GM12874 (cell line): ENCODE results near the gene CTCF.

ENCODE experiments used
- CTCF ChIP-seq: IDR thresholded peaks from 2 replicates; pipeline ENCODE4 v1.5.1; 2011; ENCODE audit warnings: low read depth, mild to moderate bottlenecking, control low read depth, low read length, moderate library complexity; ENCODE audit not compliant: insufficient read depth

Gene CTCF

DNA sequence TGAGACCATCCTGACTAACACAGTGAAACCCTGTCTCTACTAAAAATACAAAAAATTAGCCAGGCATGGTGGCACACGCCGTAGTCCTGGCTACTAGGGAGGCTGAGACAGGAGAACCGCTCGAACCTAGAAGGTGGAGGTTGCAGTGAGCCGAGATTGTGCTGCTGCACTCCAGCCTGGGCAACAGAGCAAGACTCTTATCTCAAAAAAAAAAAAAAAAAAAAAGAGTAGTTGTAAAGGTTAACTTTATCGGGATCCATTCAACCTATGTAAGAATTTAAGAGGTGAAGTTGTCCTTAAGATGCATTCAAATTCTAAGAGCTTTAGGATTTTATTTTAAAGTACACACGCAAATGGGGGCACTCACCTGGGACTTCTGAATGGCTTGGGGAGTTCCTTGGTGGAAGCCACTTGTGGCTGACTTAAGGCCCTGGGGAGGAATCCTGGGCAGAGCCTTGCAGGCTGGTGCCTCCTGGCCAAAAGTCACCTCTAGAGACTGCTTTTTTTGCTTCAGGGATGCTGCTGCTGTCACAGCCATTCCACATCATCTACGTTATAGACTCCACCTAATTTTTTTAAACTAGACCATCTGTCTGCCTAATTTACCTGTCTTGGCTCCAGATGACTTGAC is 3.3 kb downstream of the CTCF start:
- no peak for TF ChIP-seq CTCF

GRCh38 chr16:67571464-67571863 is 9.1 kb downstream of the CTCF start:
- no peak for TF ChIP-seq CTCF

DNA sequence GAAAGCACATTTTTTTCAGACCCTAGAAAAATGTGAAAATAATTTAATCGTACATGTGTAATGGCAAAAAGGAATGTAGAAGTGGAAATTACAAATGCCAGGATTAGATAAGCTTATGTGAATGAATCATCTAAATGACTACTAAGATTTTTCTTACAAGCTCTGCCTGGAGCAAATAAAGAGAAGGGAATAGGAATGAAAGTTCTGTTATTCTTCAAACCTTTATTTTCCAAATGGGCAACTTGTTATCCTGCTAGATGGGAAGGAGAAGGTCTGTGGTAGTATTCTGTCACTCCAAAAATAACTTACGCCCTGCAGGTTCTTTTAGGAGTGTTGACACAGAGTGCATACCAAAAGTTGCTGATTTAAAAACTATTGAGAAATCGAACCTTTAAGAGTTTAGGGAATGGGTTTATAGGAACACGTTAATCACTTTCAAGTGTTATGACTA is 9.7 kb downstream of the CTCF start:
- TF ChIP-seq CTCF: no peak

GRCh38 chr16:67579686-67580085 is 17.4 kb downstream of the CTCF start:
- TF ChIP-seq CTCF: no peak

GRCh38 chr16:67580202-67580601 is 17.9 kb downstream of the CTCF start:
- TF ChIP-seq CTCF: no peak

DNA sequence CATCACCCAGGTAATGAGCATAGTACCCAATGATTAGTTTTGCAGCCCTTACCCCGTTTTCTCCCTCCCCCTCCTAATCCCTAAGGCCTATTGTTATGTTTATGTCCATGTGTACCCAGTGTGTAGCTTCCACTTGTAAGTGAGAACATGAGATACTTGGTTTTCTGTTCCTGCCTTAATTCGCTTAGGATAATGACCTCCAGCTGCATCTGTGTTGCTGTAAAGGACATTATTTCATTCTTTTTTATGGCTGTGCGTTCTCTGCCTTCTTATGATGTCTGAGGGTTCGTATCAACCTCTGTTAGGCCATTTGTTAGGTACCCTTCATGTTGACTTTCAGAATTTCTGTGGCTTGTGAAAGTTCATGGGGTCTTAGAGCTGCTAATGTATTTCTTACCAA is 31.0 kb downstream of the CTCF start:
- no peak for TF ChIP-seq CTCF

DNA sequence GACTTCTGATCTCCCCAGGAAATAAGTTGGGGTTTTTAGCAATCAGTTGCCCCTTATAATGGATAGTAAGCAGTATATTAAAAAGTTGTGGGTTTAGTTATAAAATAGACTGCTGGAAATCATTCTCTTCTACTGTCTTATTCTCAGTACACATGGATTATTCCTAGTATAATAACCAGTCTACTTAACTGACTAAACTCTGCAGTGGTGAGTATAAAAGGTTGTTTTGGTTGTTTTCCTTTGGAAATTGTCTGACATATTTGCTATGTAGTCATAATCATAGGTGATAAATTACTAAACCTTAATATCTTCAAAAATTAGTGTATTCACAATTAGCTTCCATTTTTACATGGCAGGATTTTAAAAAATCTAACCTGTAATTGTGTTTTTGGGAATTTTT is 31.4 kb downstream of the CTCF start:
- TF ChIP-seq CTCF: no peak
